GM12872 (cell line): ENCODE results near the gene OSCP1.

Experiments
- TF ChIP-seq, protein P1 (sequence below): IDR thresholded peaks from 3 replicates; pipeline ENCODE4 v1.5.1; 2011; ENCODE audit warnings: low read depth, mild to moderate bottlenecking, low read length, moderate library complexity; ENCODE audit not compliant: insufficient read depth

The OSCP1 gene

GRCh38 chr1:36387141-36387949, 62.9 kb downstream of the OSCP1 start:
- TF ChIP-seq, protein P1, sequence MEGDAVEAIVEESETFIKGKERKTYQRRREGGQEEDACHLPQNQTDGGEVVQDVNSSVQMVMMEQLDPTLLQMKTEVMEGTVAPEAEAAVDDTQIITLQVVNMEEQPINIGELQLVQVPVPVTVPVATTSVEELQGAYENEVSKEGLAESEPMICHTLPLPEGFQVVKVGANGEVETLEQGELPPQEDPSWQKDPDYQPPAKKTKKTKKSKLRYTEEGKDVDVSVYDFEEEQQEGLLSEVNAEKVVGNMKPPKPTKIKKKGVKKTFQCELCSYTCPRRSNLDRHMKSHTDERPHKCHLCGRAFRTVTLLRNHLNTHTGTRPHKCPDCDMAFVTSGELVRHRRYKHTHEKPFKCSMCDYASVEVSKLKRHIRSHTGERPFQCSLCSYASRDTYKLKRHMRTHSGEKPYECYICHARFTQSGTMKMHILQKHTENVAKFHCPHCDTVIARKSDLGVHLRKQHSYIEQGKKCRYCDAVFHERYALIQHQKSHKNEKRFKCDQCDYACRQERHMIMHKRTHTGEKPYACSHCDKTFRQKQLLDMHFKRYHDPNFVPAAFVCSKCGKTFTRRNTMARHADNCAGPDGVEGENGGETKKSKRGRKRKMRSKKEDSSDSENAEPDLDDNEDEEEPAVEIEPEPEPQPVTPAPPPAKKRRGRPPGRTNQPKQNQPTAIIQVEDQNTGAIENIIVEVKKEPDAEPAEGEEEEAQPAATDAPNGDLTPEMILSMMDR: no peak

- TF ChIP-seq, protein P1: no peak
These were observed 63.7 kb downstream of the OSCP1 start for GRCh38 chr1:36386265-36387140.

- TF ChIP-seq, protein P1: no peak
These were observed 64.6 kb downstream of the OSCP1 start, which contains the start of gene STK40 for GRCh38 chr1:36385410-36386264. STK40 (minus strand) TSS chr1:36385924; CDS start chr1:36361332, 24,592 bp downstream.

DNA sequence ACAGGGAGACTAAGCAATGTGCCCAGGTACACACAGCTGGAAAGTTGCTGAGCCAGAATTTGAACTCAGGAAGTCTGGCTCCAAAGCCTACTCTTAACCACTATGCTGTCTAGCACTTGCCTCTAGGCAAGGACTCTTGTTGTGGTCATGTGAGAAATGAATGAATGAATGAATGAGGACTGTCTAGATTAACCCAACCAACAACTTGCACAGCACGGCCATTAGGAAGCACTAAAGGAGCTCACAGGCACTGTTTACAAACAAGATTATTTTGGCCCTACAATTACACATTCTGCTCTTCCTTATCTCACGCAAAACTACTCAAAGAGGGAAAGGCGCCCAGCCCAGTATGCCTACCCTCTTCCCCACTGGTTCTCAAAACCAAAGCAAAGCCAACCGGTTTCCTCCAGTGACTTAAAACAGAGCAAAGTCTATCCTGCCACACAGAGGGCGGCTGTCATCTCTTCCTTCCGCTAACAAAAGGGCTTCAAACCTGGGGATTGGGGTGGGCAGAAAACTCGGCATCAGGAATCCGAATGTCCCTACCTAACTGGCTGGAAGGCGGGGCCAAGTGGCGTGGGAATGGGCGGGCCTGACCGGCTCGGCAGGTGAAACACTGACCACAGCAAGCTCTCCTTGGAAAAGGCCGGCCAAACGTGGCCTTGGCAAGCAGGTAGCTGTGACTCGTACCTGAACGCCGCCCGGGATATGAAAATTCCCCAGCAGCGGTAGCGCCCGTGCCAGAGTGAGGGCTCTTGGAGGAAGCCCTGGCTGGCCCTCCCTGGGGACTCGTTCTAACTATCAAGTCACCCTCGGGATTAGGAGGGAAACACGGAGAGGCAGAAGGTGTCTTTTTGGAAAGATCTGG, 65.5 kb downstream of the OSCP1 start:
- TF ChIP-seq, protein P1: no peak

DNA sequence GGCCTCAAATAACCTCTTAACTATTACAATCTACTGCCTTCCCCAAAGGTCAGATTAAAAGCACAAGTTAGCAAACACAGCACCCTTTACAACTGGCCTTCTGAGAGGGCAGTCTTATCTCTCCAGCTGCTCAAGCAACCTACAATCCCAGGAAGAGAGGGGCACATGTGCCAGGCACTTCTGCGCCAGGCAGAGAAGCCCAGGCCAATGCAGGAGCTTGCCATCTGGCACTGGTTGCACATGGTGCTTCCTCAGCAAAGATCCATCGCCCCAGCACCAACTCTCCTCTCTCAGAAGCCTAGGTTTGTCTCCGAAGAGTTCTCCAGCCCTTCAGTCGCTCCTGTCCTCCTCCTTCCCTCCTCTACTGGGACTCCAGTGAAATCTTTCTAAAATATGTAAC, 67.0 kb downstream of the OSCP1 start:
- TF ChIP-seq, protein P1: no peak

- TF ChIP-seq, protein P1: no peak
These were observed 67.6 kb downstream of the OSCP1 start for GRCh38 chr1:36382669-36383068.
